SU-DHL-6 (cell line): ENCODE results near the gene DDX41.

Experiments
- CTCF ChIP-seq: fragments of 200-600 bp; sonication (generic); IDR thresholded peaks from one replicate; pipeline ENCODE4 v1.5.1; 2017; ENCODE audit warnings: antibody characterized with exemption, mild to moderate bottlenecking, low read length, moderate library complexity; ENCODE audit not compliant: insufficient read depth, poor library complexity, severe bottlenecking
- EZH2phosphoT487 ChIP-seq: fragments of 200-600 bp; sonication (generic), shearing (Covaris generic); conservative IDR thresholded peaks from 2 replicates; pipeline ENCODE4 v1.6.1; 2018; ENCODE audit warnings: mild to moderate bottlenecking, antibody characterized with exemption, low read length, moderate library complexity, mixed read lengths

- TF ChIP-seq CTCF (no peak), EZH2phosphoT487 (no peak)
Observed at GRCh38 chr5:177508221-177508611, 8.5 kb downstream of the DDX41 start.
